Activated CD4-positive, alpha-beta T cell treated with anti-CD3 and anti-CD28 coated beads, Interleukin-2, amount 10 ng/mL, durations not matched to agents 7 days and 5 days (primary cell): ENCODE data around the gene RHBG. TPM values are rescaled to one million over a fixed set of nuclear protein-coding genes. Genes with fewer than 3 reads are reported as not detected.

Source experiments
- CTCF ChIA-PET: fragments of 350-600 bp; sonication (Branson Sonifier 250); formaldehyde crosslinking; loops from one replicate; lab custom pipeline; 2021; ENCODE audit warnings: antibody characterized with exemption; lab: Charles Lee
- POLR2A ChIA-PET: fragments of 350-600 bp; sonication (Branson Sonifier 250); formaldehyde crosslinking; loops from one replicate; lab custom pipeline; 2021; ENCODE audit warnings: antibody characterized with exemption; lab: Charles Lee
- DNase-seq: peaks from one replicate; pipeline ENCODE4 v3.0.0-alpha.2; 2020
- H3K27ac Mint-ChIP-seq: one replicate; pipeline ENCODE4 v1.8.0; 2021; ENCODE audit warnings: mild to moderate bottlenecking, moderate library complexity, mixed read lengths
- H3K27me3 Mint-ChIP-seq: one replicate; pipeline ENCODE4 v1.8.0; 2021; ENCODE audit warnings: mixed read lengths
- H3K36me3 Mint-ChIP-seq: one replicate; pipeline ENCODE4 v1.8.0; 2021; ENCODE audit warnings: low read depth, mixed read lengths
- H3K4me1 Mint-ChIP-seq: one replicate; pipeline ENCODE4 v1.8.0; 2021; ENCODE audit warnings: mixed read lengths
- H3K4me3 Mint-ChIP-seq: one replicate; pipeline ENCODE4 v1.8.0; 2021; ENCODE audit warnings: mild to moderate bottlenecking, moderate library complexity, mixed read lengths
- H3K9me3 Mint-ChIP-seq: one replicate; pipeline ENCODE4 v1.8.0; 2021; ENCODE audit warnings: mixed read lengths
- total RNA-seq, 2 experiments: library from RNA; stranded (reverse); gene quantifications; one replicate each; pipeline ENCODE4 v1.2.3, GENCODE V29; 2021

Gene RHBG
- total RNA-seq, 2 experiments from 2014 or later: not detected

DNA sequence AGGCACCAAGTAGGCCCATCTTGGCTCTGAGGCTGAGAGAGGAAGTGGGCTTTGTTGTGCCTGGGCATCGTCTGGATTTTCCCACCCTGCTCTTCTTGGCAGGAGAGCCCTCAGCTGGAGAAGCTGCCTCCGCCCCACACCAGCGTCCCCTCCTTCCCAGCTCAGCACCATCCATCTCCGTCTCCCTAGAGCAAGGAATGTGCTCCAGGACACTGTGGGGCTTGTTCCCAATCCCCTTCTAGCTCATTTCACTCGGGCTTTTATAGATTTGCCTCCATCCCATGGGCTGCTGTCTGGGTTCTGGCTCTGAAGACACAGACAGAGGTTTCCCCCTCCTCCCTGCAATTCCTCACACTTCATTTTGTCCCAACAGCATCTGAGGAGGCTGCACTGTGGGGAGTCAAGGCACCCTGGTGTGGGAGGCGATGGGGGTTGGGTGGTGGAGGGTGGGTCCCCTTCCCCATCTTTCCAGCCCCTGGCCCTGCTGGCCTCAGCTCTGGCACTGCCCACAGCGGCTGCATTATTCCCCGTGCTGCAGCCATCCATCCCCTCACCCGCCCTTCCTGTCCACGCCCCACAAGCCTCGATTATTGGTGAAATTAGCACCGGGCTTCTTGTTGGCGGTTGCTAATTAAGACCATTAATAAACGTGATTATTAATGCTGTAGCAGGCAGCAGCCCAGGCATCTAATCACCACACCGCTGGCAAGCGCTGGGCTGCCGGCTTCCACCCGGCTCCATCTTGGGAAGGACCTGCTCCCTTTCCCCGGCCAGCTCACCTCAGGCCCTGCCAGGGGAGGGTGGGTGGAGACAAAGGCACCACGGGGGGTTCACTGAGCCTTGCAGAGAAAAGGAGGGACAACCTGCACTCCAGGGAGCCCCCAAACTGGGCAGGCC lies 21.7 kb downstream of the RHBG start:
- ChIA-PET CTCF (interaction anchor here (1.3 kb wide), 1 partner anchor 52 kb away, joined by 4 read pairs; no protein-coding TSS in a partner anchor), POLR2A (no interaction called here)
- H3K36me3 Mint-ChIP-seq: no peaks in the 10 kb centered on the region
- peaks cover 3% of the 10 kb centered on the region for H3K4me1 Mint-ChIP-seq
- no peaks in the 10 kb centered on the region for H3K9me3 Mint-ChIP-seq
- H3K27ac Mint-ChIP-seq: no peak overlapping the region
- no peak overlapping the region for H3K4me3 Mint-ChIP-seq
- DNase-seq: no peak
- H3K27me3 Mint-ChIP-seq: peaks cover 35% of the 10 kb centered on the region

- Mint-ChIP-seq H3K36me3 (no peaks in the 10 kb centered on the region), H3K4me1 (no peaks in the 10 kb centered on the region), H3K27ac (no peak overlapping the region), H3K9me3 (no peaks in the 10 kb centered on the region), H3K4me3 (no peak overlapping the region), H3K27me3 (peaks cover 35% of the 10 kb centered on the region)
- DNase-seq: no peak
- CTCF ChIA-PET: no interaction called here
- POLR2A ChIA-PET: no interaction called here
These were observed 22.3 kb downstream of the RHBG start for GRCh38 chr1:156391366-156391677.

DNA sequence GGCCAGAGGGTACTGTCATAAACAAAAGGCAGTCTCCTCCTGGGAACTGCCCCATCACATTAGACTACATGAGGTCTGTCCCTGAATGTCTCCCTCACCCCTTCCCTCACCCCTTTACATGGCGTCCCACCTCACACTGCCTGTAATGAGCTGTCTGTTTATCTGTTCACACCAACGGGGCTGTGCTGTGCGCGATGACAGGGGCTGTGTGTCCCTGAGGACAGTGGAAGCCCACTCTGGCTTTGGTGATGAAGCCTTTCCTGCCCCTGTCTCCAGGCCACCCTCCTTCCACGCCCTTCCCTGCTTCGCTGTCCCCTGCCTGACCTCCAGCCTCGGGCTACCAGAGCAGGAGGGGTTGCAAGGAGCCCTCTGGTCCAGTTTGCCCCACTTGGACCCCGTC lies 22.7 kb downstream of the RHBG start:
- H3K4me1 Mint-ChIP-seq: no peaks in the 10 kb centered on the region
- no peaks in the 10 kb centered on the region for H3K36me3 Mint-ChIP-seq
- ChIA-PET CTCF (no interaction called here), POLR2A (no interaction called here)
- H3K27me3 Mint-ChIP-seq: peaks cover 32% of the 10 kb centered on the region
- no peaks in the 10 kb centered on the region for H3K9me3 Mint-ChIP-seq
- H3K4me3 Mint-ChIP-seq: no peak overlapping the region
- no peak for DNase-seq
- H3K27ac Mint-ChIP-seq: no peak overlapping the region

- ChIA-PET CTCF (interaction anchor here (1.0 kb wide), 1 partner anchor 54 kb away, joined by 4 read pairs; no protein-coding TSS in a partner anchor), POLR2A (no interaction called here)
- Mint-ChIP-seq H3K9me3 (no peaks in the 10 kb centered on the region), H3K4me3 (no peak overlapping the region), H3K4me1 (no peaks in the 10 kb centered on the region), H3K27ac (no peak overlapping the region), H3K27me3 (peaks cover 24% of the 10 kb centered on the region), H3K36me3 (no peaks in the 10 kb centered on the region)
- no peak for DNase-seq
These were observed 23.4 kb downstream of the RHBG start for GRCh38 chr1:156392452-156392853.

GRCh38 chr1:156393095-156393494 lies 24.1 kb downstream of the RHBG start:
- no peak for DNase-seq
- H3K9me3 Mint-ChIP-seq: no peaks in the 10 kb centered on the region
- no peak overlapping the region for H3K4me3 Mint-ChIP-seq
- H3K27me3 Mint-ChIP-seq: peaks cover 18% of the 10 kb centered on the region
- ChIA-PET POLR2A (no interaction called here), CTCF (interaction anchor here (1.0 to 1.8 kb wide), 2 partner anchors 7 to 53 kb away, joined by 4 to 5 read pairs; no protein-coding TSS in a partner anchor)
- H3K4me1 Mint-ChIP-seq: no peaks in the 10 kb centered on the region
- no peak overlapping the region for H3K27ac Mint-ChIP-seq
- no peaks in the 10 kb centered on the region for H3K36me3 Mint-ChIP-seq

GRCh38 chr1:156394082-156394481 lies 25.1 kb downstream of the RHBG start:
- ChIA-PET CTCF (interaction anchor here (1.8 kb wide), 1 partner anchor 8 kb away, joined by 5 read pairs; no protein-coding TSS in a partner anchor), POLR2A (no interaction called here)
- H3K4me3 Mint-ChIP-seq: no peak overlapping the region
- no peak for DNase-seq
- H3K27ac Mint-ChIP-seq: no peak overlapping the region
- H3K36me3 Mint-ChIP-seq: no peaks in the 10 kb centered on the region
- no peaks in the 10 kb centered on the region for H3K9me3 Mint-ChIP-seq
- H3K27me3 Mint-ChIP-seq: peaks cover 13% of the 10 kb centered on the region
- no peaks in the 10 kb centered on the region for H3K4me1 Mint-ChIP-seq

- Mint-ChIP-seq H3K27me3 (peaks cover 6% of the 10 kb centered on the region), H3K4me3 (no peak overlapping the region), H3K9me3 (no peaks in the 10 kb centered on the region), H3K36me3 (no peaks in the 10 kb centered on the region), H3K27ac (no peak overlapping the region), H3K4me1 (no peaks in the 10 kb centered on the region)
- POLR2A ChIA-PET: no interaction called here
- CTCF ChIA-PET: interaction anchor here (0.9 to 1.8 kb wide), 2 partner anchors 9 to 51 kb away, joined by 5 to 6 read pairs; no protein-coding TSS in a partner anchor
- DNase-seq: no peak
These were observed 25.9 kb downstream of the RHBG start for GRCh38 chr1:156394835-156395461.

DNA sequence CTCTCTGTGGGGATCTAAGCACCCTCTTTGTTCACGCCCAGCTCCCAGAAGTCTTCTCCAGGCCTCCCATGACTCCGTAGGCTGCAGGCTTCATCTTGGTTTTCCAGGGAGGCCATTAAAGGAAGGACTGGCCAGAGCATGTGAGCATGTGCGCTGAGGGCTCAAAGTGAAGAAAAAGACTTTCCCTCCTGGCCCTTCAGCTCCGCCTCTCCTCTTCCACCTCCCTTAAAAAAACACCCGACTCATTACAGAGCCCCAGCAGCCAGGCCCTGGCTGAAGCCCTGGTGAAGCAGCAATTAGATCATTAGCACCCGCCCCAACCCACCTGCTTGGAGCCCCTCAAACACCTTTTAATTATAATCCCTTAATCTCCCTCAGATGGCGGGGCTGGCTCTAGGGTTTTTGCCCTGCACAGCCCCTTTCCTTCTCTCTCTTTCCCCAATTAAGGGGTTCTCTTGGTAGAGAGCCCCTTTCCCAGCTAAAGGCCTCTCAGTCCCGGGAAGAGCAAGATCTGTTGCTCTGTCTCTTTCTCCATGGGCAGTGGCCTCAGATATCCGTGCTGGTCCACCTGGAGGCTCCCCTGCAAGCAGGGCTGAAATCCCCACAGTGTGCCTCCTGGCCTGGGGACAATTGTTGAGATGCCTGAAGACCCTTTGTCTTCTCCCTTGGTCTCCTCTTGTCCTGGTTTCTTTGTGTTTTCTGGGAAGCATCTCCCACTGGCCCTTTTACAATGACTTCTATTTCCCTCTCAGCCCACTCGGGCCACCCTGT lies 30.5 kb downstream of the RHBG start:
- no peak for DNase-seq
- H3K4me3 Mint-ChIP-seq: no peak overlapping the region
- peaks cover 18% of the 10 kb centered on the region for H3K27me3 Mint-ChIP-seq
- POLR2A ChIA-PET: no interaction called here
- no peaks in the 10 kb centered on the region for H3K36me3 Mint-ChIP-seq
- H3K4me1 Mint-ChIP-seq: no peaks in the 10 kb centered on the region
- no peak overlapping the region for H3K27ac Mint-ChIP-seq
- no peaks in the 10 kb centered on the region for H3K9me3 Mint-ChIP-seq
- CTCF ChIA-PET: interaction anchor here (0.9 to 1.4 kb wide), 3 partner anchors 9 to 24 kb away, joined by 3 to 5 read pairs (median 3); no protein-coding TSS in a partner anchor

- H3K27me3 Mint-ChIP-seq: peaks cover 20% of the 10 kb centered on the region
- POLR2A ChIA-PET: no interaction called here
- CTCF ChIA-PET: interaction anchor here (0.5 to 2.7 kb wide), 4 partner anchors 8 to 66 kb away, joined by 3 to 11 read pairs (median 4); no protein-coding TSS in a partner anchor
These were observed 31.4 kb downstream of the RHBG start for GRCh38 chr1:156400191-156400935.

GRCh38 chr1:156401041-156401574 lies 32.1 kb downstream of the RHBG start:
- Mint-ChIP-seq H3K27me3 (peaks cover 27% of the 10 kb centered on the region), H3K4me3 (no peak overlapping the region), H3K27ac (no peak overlapping the region), H3K4me1 (no peaks in the 10 kb centered on the region), H3K36me3 (no peaks in the 10 kb centered on the region), H3K9me3 (no peaks in the 10 kb centered on the region)
- ChIA-PET CTCF (interaction anchor here (1.4 to 2.7 kb wide), 2 partner anchors 8 to 16 kb away, joined by 3 to 11 read pairs; no protein-coding TSS in a partner anchor), POLR2A (no interaction called here)
- DNase-seq: no peak

More at GRCh38 chr1:156400191-156400935, 31.4 kb downstream of the RHBG start:
- Mint-ChIP-seq H3K36me3 (no peaks in the 10 kb centered on the region), H3K9me3 (no peaks in the 10 kb centered on the region), H3K4me1 (no peaks in the 10 kb centered on the region), H3K27ac (no peak overlapping the region), H3K4me3 (no peak overlapping the region)
- no peak for DNase-seq

- ChIA-PET POLR2A (no interaction called here), CTCF (interaction anchor here (1.0 to 2.7 kb wide), 2 partner anchors 16 to 25 kb away, joined by 3 to 11 read pairs; no protein-coding TSS in a partner anchor)
- no peak for DNase-seq
- H3K27me3 Mint-ChIP-seq: peaks cover 30% of the 10 kb centered on the region
- no peaks in the 10 kb centered on the region for H3K9me3 Mint-ChIP-seq
- no peak overlapping the region for H3K27ac Mint-ChIP-seq
- no peaks in the 10 kb centered on the region for H3K36me3 Mint-ChIP-seq
- H3K4me1 Mint-ChIP-seq: no peaks in the 10 kb centered on the region
- no peak overlapping the region for H3K4me3 Mint-ChIP-seq
These were observed 32.7 kb downstream of the RHBG start for GRCh38 chr1:156401681-156402081.
